NCI-H1694 treated with DMSO at 0.1 percent for 48 hours (cell line): ENCODE data around the gene TRNAU1AP.
"Not testable (repeated sequence)": the region's sequence is repeated elsewhere in the genome, so short reads cannot be mapped to it uniquely, and the experiment has no call there.

Source experiments
- DNase-seq: peaks from one replicate; lab custom pipeline; 2025; lab: John Stamatoyannopoulos, UW

TRNAU1AP gene

DNA sequence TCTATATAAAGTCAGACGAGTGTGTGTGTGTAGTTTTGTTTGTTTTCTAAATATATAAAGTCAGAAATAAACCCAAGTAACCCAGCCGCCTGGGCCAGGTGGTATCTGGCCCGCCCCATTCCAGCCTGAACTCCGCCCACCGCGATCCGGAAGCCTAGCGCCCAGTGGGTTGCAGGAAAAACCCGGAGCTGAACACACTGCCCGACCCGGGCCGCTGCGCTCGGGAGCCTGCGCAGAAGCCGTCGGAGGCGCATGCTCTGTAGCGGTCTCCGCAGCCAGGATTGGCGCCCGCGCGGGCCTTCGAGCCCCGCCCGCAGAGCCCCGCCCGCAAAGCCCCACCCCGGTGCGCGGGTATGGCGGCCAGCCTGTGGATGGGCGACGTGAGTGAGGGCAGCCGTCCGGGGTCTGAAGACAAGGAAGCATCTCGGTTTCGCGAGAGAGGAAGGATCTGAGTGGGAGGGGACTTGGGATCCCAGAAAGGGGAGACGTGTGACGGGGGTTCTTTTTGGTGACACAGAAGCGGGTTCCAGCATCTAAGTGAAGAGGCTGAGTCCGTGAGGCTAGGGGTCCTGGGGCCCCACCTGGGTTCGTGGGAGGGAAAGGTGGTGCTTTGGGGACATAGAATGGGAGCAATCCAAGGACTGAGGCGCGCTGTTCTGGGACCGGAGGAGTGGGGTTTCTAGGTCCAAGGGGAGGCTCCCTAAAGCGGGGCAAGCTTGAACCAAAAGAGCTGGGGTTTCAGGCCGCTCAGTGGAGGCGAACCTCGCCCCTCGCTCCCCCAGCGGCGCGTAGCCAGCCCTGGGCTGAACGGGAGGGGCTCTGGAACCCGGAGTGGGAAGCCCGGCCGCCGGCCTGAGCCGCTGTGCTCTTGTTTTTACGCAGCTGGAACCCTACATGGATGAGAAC lies at the start of gene TRNAU1AP:
Gene TRNAU1AP, plus strand, starts transcription at position 328 of the 906 bp plus-strand sequence. Its CDS starts 26 bp downstream, at position 354.
- peak; percentile 88 for DNase-seq

DNA sequence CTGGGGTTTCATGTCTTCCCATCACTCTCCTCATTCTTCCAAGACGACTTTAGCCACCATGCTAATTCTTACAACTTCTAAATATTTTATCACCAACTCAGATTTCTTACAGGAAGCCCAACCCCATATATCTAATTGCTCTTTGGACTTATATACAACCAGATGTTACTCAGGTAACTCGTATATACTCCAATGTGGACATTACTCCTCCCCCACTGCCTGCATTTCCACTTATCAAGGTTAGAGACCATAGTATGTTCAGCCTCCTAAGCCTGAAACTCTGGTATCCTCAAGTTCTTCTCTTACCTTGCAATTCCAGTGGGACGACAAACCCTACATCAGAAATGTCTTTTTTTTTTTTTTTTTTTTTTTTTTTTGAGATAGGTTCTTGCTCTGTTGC lies 49.8 kb upstream of the TRNAU1AP start:
- DNase-seq, result no peak

DNA sequence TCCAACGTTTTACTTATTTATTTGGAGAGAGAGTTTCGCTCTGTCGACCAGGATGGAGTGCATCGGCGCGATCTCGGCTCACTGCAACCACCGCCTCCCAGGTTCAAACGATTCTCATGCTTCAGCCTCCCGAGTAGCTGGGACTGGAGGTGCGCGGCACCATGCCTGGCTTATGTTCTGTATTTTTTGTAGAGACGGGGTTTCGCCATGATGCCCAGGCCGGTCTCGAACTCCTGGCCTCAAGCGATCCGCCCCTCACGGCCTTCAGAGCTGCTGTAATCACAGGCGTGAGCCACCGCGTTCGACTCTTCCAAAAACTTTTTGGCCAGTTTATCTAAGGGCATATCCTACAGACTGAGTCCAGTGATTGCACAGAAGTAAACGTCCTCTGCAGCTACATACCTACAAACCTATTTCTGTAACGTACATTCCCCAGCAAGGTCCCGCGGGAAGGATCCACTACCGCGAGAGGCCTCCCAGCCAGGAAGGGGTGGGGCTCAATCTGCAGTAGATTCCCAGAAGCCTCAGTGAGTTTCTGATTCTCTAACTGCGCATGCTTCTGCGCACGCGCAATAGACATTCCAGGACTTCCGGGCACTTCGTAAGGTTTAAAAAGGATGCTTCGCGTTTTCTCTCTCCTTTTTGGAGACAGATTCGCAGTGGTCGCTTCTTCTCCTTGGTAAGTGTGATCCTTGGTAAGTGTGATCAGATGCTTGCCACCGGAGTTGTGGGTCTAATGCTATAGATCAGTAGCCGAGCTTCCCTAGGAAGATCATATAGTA lies 47.3 kb upstream of the TRNAU1AP start, which contains the start of gene RCC1:
Gene RCC1, plus strand, starts transcription at position 638 of the 782 bp plus-strand sequence. CDS start 23,824 bp downstream, outside the sequence.
- peak; percentile 97 for DNase-seq

DNA sequence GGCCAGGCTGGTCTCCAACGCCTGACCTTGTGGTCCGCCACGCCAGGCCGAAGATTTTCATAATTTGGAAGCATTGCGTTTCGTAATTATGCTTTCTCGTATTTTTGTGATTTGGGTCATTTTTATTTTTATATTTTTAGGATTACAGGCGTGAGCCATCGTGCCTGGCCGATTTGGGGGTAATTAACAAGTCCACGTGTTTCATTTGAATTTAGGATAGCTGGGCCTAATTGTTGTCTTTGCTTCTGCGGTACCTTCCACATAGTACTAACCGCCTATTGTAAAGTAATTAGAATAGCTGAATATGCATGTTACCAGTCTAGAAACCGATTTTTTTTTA lies 46.0 kb upstream of the TRNAU1AP start:
- no peak for DNase-seq

DNA sequence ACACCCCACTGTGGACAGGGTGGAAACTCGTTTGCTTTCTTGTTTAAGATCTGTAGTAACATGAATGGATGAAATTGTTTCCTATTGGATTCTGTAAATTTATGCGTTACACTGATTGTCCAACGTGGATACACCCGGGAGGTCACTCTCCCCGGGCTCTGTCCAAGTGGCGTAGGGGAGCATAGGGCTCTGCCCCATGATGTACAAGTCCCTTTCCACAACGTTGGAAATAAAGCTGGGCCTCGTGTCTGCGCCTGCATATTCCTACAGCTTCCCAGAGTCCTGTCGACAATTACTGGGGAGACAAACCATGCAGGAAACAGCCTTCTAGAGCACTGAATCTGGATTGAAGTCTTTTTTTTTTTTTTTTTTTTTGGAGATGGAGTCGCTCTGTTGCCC lies 45.6 kb upstream of the TRNAU1AP start:
- no peak for DNase-seq

DNA sequence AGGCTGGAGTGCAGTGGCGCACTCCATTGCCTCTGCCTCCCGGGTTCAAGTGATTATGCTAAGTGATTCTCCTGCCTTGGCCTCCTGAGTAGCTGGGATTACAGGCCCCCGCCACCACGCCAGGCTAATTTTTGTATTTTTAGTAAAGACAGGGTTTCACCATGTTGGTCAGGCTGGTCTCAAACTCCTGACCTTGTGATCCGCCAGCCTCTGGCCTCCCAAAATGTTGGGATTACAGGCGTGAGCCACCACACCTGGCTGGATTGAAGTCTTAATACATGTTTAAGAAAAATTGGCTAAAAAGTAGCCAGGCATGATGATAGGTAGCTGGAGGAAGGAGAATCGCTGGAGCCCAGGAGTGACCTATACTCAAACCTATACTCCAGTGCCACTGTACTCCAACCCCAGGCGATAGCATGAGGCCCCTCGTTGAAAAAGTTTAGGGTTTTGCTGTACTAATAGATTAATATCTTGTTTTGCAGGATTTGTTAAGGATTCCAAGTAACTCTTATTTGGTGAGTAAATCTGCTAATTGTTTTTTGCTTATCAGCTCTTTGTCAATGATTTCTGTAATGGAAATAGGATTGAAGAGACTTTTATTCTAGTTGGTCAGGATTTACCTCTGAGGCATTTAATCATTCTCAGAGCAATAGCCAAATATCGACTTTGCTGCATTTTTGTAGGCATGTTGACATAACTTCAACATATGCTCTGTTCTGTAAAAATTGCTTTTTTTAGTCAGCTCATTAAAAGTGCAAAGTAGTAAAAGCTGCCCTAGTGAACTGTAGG lies 45.0 kb upstream of the TRNAU1AP start:
- DNase-seq, result no peak

DNA sequence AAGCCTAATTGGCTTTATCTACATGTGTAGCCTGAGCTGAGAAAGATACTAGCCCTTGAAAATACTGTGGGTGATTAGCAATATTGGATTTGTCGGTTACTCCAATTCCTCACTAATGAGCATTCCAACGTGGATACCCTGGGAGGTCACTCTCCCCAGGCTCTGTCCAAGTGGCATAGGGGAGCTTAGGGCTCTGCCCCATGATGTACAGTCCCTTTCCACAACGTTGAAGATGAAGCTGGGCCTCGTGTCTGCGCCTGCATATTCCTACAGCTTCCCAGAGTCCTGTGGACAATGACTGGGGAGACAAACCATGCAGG lies 44.5 kb upstream of the TRNAU1AP start:
- DNase-seq, result no peak

DNA sequence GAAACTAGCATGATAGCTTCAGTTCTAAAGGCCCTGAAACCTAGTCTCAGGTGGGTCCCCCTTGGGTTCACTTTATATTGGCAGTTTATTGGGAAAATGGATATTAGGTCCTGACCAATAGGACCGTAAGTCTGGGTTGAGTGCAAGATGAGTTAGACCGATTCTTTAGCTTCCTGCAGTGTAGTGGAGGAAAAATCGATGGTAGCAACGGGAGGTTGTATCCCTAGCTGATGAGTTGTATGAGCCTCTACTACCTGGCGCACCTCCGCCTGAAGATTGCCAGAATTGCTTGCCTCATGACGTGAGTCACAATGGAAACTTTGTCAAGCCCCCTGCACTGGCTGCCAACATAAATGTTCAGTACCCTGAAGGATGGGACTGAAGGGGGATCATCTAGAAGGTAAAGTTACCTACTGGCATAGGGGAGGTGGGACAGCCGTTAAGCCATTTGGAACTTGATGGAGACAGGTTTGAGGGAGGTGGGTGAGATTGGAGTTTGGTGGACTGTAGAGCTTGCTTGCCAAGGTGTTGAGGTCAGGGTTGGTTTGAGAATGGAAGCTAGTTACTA lies 43.1 kb upstream of the TRNAU1AP start:
- no peak for DNase-seq

DNA sequence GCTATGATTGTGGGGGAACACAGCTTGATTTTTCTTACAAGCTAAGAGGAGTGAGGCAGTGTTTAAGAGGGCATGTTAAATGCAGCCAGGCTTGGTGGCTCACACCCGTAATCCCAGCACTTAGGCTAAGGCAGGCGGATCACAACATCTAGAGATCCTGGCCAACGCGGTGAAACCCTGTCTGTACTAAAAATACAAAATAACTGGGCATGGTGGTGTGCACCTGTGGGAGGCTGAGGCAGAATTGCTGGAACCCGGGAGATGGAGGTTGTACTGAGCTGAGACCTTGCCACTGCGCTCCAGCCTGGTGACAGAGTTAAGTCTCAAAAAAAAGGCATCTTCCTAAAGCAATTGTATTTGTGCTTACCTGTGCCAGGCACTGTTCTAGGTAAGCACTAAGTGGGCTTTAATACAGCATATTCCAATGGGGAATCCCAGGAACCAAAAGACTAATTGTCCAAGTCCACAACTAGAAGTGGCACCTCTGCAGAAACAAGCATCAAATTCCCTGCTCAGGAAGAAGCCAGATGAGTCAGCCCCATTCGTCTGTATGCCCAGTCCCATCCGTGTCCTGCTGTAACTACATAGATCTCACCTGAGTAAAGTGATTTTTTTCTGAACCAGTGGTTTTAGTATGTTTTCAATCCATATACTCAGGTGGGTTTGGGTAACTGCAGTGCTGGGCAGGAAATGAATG lies 42.5 kb upstream of the TRNAU1AP start:
- DNase-seq, result no peak

DNA sequence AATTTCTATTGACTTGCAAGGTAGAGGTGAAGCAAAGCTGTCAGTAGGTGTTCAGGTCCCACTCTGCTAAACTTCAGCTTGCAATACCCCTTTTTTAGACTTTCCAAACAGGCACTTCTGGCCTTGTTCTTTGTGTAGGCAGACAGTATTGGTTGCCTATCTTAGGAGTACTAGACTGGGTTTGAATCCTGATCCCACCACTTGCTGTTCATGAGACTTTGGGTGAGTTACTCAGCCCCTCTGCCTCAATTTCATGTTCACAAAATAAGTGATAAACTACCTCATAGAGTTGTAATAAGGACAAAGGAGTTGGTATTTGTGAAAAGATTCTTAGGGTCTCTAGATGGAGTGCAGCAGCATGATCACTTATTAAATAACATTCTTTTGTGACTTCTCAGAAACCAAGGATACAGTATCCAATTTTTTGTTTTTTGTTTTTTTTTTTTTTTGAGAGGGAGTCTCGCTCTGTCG lies 41.9 kb upstream of the TRNAU1AP start:
- no peak for DNase-seq

DNA sequence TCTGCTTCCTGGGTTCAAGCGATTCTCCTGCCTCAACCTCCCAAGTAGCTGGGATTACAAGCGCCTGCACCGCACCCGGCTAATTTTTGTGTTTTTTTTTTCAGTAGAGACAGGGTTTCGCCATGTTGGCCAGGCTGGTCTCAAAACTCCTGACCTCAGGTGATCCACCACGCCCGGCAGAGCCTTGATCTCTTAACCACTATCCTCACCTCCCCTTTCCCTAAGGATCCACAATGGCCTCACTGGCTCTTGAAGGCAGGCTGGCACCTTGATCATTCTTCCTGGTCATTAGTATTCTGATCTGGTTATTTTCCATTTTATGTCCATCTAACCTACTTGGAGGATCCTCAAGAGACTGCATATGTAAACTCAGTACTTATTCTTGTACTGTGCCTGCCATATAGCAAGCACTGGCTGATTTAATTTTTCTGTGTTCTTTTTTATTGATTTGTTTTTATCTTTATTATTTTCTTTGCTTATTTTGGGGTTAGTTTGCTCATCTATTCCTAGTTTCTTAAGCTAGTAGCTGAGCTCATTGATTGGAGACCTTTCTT lies 40.8 kb upstream of the TRNAU1AP start:
- DNase-seq, result no peak

DNA sequence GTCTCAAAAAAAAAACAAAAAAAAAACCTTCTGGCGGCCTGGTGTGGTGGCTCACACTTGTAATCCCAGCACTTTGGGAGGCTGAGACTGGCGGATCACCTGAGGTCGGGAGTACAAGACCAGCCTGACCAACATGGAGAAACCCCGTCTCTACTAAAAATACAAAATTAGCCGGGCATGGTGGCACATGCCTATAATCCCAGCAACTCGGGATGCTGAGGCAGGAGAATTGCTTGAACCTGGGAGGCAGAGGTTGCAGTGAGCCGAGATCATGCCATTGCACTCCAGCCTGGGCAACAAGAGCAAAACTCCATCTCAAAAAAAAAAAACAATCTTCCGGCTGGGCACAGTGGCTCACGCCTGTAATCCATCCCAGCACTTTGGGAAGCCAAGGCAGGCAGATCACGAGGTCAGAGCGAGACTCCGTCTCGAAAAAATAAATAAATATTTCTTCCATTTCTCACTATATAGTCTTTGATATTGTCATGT lies 38.4 kb upstream of the TRNAU1AP start:
- not testable (repeated sequence) for DNase-seq

DNA sequence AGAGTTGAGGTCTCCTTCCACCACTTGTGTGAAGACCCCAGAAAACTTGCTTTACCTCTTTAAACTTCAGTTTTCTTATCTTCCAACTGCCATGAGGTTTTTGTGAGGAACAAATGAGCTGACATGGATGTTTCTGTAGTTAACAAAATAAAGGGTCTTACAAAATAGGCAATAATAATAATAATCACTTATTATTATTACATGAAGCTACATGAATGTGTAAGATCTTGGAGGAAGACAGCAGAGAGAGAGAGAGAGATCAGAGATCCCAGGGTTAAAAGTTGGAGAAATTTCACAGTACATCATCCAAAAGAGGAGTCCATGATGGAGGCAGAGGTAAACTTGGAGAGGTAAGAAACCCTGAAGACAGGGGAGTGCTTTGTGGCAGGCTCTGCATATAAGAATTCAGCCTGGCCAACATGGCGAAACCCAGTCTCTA lies 36.3 kb upstream of the TRNAU1AP start:
- DNase-seq, result no peak

DNA sequence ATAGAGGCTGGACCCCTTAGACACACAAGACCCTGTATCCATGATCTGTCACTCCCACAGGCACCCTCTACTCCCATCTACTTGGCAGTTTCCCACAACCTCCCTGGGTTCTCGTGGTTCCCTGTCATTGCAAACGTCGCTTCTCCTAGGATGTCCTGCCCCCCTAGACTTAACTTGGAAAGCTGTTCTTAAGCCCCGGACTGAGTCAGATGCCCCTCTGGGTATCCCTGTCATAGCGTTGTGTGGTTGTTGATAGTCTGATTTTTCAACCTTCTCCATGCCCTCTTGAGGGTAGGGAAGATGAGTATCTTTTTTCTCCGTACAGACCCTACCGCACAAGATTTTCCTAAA lies 35.3 kb upstream of the TRNAU1AP start:
- DNase-seq, result no peak

DNA sequence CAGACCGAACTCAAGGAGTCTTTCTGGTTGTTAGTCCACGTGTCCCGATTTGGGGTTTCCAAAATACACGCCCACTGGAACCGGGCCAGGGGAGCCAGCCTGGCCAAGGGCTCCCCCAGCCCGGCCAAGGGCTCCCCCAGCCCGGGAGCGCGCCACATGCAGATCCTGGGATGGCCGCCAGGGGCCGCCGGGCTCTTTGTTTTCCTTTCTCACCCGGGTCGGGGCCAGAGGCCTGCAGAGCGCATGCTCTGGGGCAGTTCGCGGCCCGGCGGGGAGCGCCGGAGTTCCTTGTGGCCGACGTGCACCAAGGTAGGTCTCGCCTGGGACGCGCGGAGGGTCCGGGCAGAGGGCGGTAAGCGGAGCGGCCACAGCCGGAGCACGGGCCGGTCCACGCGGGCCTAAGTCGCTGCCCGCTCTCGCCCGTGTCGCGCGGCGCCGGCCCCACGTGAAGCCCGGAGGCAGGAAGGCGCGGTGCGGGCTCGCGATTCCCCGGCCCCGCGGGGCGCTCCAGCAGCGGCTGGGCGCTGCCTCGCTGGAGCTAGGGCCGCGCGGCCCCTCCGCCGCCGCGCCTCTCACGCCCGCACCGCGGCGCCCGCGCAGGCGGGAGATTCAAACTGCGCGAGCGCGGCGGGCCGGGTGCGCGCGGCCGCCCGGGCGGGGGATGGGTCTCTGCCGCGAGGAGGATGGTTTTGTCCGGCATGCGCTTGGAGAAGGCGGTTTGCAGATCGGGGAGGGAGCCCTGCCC lies 34.7 kb upstream of the TRNAU1AP start:
- DNase-seq, result peak; percentile 73

DNA sequence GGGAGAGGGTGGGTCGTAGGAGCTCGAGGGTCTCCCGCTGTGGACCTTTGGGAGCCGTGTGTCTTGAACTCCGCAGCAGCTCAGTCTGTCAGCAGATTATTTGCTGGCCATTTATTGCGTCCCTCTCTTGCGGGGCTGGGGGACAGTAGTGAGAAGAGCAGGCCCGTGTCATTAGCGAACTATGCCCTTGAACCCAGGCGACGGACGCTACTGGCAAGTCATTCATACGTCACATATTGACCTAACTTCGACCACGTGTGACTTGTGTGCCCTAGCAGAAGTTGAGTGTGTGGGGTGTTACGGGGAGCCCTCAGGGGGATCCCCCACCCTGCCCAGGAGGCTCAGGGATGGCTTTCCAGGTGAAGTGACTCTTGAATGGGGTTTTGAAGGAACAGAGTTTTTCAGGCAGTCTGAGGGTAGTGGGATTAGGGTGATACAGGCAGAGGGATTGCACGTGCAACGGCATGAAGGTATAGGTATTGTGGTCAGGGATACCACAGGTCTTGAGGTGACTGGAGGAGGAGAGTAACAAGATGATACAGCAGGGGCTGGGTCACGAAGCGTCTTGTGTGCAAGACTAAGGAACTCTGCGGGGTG lies 34.0 kb upstream of the TRNAU1AP start:
- DNase-seq, result no peak

DNA sequence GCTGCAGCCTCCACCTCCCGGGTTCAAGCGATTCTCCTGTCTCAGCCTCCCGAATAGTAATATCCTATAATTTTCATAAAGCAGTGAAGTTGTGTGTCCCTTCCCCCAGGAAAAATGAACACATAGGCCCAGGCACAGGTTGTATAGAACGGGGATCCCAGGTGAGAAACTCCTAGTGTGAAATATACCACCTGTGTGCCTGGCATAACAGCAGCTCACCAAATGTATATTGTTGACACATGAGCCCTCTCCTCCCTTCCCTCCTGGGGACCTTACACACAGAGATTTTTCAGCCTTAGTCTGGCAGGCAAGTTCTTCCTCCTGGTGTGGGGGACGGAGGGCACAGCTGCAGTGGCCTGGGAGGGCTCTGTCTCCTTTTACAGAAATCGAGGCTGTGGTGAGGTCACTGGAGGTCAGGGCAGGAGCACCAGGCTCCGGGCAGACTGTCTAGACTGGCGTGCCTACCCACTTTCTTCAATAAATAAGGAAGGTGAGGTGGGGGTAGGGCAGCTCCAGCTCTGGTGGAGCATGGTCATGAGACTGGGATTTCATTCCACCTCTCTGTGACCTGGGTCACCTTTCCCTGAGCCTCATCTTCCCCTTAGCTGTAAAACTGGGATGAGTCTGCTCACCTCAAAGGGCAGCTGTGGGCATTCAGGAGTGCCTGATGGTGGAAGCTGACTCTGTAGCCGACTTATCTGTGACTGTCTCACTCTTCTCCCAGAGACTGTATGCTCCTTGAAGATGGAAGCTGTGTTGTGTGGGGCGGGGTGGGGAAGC lies 32.7 kb upstream of the TRNAU1AP start:
- no peak for DNase-seq

DNA sequence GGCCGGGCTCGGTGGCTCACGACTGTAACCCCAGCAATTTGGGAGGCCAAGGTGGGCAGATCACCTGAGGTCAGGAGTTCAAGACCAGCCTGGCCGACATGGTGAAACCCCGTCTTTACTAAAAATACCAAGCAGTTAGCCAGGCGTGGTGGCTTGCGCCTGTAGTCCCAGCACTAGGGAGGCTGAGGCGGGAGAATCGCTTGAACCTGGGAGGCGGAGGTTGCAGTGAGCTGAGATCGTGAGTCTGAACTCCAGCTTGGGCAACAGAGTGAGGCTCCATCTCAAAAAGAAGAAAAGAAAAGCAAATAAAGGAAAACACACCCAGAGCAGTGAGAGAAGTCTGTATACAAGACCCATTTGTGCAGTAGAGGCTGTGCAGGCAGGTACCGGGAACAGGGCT lies 32.1 kb upstream of the TRNAU1AP start:
- DNase-seq, result not testable (repeated sequence)
